ENCODE data around the gene HNRNPH1.
A peak's percentile ranks its signal among the peaks of the same experiment; 100 is the strongest.

HNRNPH1 gene

GRCh38 chr5:179608131-179608581, 15.3 kb downstream of the HNRNPH1 start:
- TF ChIP-seq POU2F2 (IDR thresholded peaks at IDR 0.05; ENCODE audit: low read depth, low read length) (no peak), POLR2AphosphoS5 (IDR thresholded peaks at IDR 0.05; ENCODE audit: low read depth, low read length) (peak; percentile 79)
- FAIRE-seq (no peak), DNase-seq (ENCODE audit: insufficient read length, low spot score) (no peak)

- FAIRE-seq (no peak), DNase-seq (ENCODE audit: insufficient read length, low spot score) (no peak)
- TF ChIP-seq SPI1 (IDR thresholded peaks at IDR 0.05; ENCODE audit: low read depth, low read length), result no peak
- TF ChIP-seq POU2F2 (IDR thresholded peaks at IDR 0.05; ENCODE audit: low read depth, low read length), result 0 out of 2 replicates have a peak, but pooled peaks have one; percentile 36
- TF ChIP-seq POLR2AphosphoS5 (IDR thresholded peaks at IDR 0.05; ENCODE audit: low read depth, low read length), result 0 out of 2 replicates have a peak, but pooled peaks have one; percentile 6
- peak; percentile 17; the same call in 1 of the 2 replicates for TF ChIP-seq POLR2A (IDR thresholded peaks at IDR 0.05; ENCODE audit: low read depth, low read length)
These were observed 16.1 kb downstream of the HNRNPH1 start for GRCh38 chr5:179607160-179607931.

DNA sequence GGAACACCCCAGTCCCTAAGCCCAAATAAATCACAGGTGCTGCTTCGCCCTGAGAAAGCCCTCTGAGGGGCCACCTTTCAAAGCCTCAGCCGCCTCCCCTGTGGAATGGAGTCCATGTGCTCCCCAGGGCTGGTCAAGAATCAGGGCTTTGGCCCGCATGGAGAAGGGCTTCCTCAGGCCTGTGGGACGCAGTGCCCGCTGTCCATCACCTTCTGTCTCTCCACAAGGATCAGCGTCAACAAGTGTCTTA, 16.6 kb downstream of the HNRNPH1 start:
- FAIRE-seq (no peak), DNase-seq (ENCODE audit: insufficient read length, low spot score) (no peak)
- TF ChIP-seq SPI1 (IDR thresholded peaks at IDR 0.05; ENCODE audit: low read depth, low read length), result no peak
- TF ChIP-seq PAX5 (IDR thresholded peaks at IDR 0.05; ENCODE audit: insufficient read depth, low read length, severe bottlenecking), result no peak
- no peak for TF ChIP-seq TAF1 (IDR thresholded peaks at IDR 0.05; ENCODE audit: low read depth, low read length)
- no peak for TF ChIP-seq POU2F2 (IDR thresholded peaks at IDR 0.05; ENCODE audit: low read depth, low read length)
- TF ChIP-seq POLR2A (IDR thresholded peaks at IDR 0.05; ENCODE audit: low read depth, low read length), result no peak
- no peak for TF ChIP-seq POLR2AphosphoS5 (IDR thresholded peaks at IDR 0.05; ENCODE audit: low read depth, low read length)

DNA sequence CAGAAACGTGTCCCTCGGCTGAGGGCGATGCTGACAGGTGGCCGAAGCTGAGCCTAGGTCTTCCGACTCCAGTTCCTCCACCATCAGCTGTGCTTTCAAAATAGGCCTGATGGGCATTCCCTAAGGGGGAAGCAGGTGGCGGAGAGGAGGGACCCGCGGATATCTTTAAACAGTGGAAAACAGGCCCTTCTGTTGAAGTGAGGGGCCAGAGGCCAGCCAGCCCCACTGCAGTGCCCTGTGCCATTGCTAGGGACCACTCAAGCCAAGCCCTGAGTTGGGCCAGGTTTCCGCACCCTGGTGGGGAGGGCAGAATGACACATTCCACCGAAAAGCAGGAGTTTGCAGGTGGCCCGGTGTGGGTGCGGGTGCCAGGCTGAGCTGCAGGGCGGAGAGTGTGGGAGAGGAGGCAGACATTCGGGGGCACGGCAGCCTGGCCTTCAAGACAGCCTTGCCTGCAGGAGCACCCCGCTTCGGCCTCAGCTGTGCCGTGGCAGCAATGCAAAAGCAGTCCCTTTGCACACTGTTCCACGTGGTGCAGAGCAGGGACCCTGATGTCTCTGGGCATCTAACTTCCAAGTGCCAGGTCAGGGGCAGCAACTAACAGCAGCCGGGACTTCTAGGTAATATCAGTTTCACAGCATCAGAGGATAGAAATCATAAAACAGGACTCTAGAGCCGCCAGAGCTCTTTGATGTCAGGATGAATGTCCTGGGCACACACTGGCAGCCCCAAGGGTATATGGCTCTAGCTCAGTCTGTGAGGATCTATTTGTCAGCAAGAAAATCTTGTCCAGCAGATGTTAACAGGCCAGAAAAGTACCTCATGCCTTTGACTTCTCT, 17.2 kb downstream of the HNRNPH1 start:
- DNase-seq (ENCODE audit: insufficient read length, low spot score) (no peak), FAIRE-seq (no peak)
- TF ChIP-seq POLR2A (IDR thresholded peaks at IDR 0.05; ENCODE audit: low read depth, low read length) (no peak), TAF1 (IDR thresholded peaks at IDR 0.05; ENCODE audit: low read depth, low read length) (no peak), SPI1 (IDR thresholded peaks at IDR 0.05; ENCODE audit: low read depth, low read length) (no peak), POU2F2 (IDR thresholded peaks at IDR 0.05; ENCODE audit: low read depth, low read length) (no peak), PAX5 (IDR thresholded peaks at IDR 0.05; ENCODE audit: insufficient read depth, low read length, severe bottlenecking) (no peak), POLR2AphosphoS5 (IDR thresholded peaks at IDR 0.05; ENCODE audit: low read depth, low read length) (no peak; the same call in 1 of the 2 replicates)

- no peak for TF ChIP-seq TAF1 (IDR thresholded peaks at IDR 0.05; ENCODE audit: low read depth, low read length)
- TF ChIP-seq SPI1 (IDR thresholded peaks at IDR 0.05; ENCODE audit: low read depth, low read length), result no peak
- no peak for TF ChIP-seq POLR2AphosphoS5 (IDR thresholded peaks at IDR 0.05; ENCODE audit: low read depth, low read length)
- no peak for TF ChIP-seq PAX5 (IDR thresholded peaks at IDR 0.05; ENCODE audit: insufficient read depth, low read length, severe bottlenecking)
- TF ChIP-seq POLR2A (IDR thresholded peaks at IDR 0.05; ENCODE audit: low read depth, low read length), result no peak
- TF ChIP-seq POU2F2 (IDR thresholded peaks at IDR 0.05; ENCODE audit: low read depth, low read length), result no peak
- no peak for DNase-seq (ENCODE audit: insufficient read length, low spot score)
- FAIRE-seq, result no peak
These were observed 18.2 kb downstream of the HNRNPH1 start for GRCh38 chr5:179605026-179605833.

DNA sequence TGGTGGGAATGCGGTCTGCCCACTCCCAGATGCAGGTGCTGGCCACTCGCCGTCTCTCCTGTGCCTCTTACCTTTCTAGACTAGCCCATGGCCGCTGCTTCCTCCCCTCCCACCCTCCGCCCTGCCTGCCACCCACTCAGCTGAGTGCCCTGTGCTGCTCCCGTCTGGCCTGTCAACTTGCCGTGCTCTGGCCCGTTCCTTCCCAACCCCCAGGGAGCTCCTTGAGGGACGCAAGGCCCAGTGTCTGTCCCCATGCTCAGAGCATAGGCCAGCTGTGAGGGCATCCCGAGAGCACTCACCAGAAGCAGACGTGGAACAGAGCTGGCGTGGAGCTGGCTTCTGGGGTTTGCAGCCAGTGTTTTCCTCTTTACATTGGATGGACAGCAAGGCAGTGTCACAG, 20.2 kb downstream of the HNRNPH1 start:
- DNase-seq (ENCODE audit: insufficient read length, low spot score), result no peak
- TF ChIP-seq SPI1 (IDR thresholded peaks at IDR 0.05; ENCODE audit: low read depth, low read length) (no peak), TAF1 (IDR thresholded peaks at IDR 0.05; ENCODE audit: low read depth, low read length) (no peak), POU2F2 (IDR thresholded peaks at IDR 0.05; ENCODE audit: low read depth, low read length) (no peak)
- no peak for FAIRE-seq

DNA sequence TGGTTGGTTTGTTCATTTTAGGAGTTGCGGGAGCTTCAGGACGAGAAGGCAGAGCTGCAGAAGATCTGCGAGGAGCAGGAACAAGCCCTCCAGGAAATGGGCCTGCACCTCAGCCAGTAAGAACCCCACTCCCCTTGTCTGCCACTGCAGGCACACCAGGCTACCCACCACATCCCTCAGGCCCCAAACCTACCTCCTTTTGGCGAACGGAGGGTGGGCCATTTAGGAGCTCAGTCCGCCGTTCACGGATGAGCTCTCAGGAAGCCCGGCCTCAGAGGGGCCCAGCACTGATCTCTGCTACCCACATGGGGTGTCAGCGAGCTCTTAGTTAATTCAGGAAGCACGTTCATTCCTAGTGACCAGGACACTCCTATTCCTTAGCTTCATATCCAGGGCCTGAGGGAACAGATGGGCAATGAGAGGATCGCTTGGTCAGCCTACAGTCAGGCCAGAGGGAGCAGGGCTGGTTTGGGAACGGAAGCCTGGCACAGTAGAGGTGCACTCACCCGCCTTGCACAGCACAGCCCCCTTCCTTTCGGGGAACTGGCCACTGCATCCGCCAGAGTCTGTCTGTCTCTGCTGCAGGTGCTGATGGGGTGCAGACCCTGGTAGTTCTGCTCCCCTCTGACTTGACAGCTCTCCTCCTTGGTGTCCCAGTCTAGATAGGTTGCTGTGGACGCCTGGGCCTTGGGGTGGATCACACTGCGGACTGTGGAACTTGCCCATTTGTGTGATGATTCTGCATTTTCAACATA, 21.4 kb downstream of the HNRNPH1 start:
- DNase-seq (ENCODE audit: insufficient read length, low spot score) (no peak), FAIRE-seq (no peak)
- no peak for TF ChIP-seq TAF1 (IDR thresholded peaks at IDR 0.05; ENCODE audit: low read depth, low read length)
- no peak for TF ChIP-seq POLR2AphosphoS5 (IDR thresholded peaks at IDR 0.05; ENCODE audit: low read depth, low read length)
- no peak for TF ChIP-seq PAX5 (IDR thresholded peaks at IDR 0.05; ENCODE audit: insufficient read depth, low read length, severe bottlenecking)
- no peak for TF ChIP-seq POU2F2 (IDR thresholded peaks at IDR 0.05; ENCODE audit: low read depth, low read length)
- no peak for TF ChIP-seq POLR2A (IDR thresholded peaks at IDR 0.05; ENCODE audit: low read depth, low read length)
- no peak for TF ChIP-seq SPI1 (IDR thresholded peaks at IDR 0.05; ENCODE audit: low read depth, low read length)

GRCh38 chr5:179599973-179600372, 23.5 kb downstream of the HNRNPH1 start:
- no peak for FAIRE-seq
- no peak for TF ChIP-seq TAF1 (IDR thresholded peaks at IDR 0.05; ENCODE audit: low read depth, low read length)
- no peak for TF ChIP-seq POU2F2 (IDR thresholded peaks at IDR 0.05; ENCODE audit: low read depth, low read length)
- TF ChIP-seq POLR2A (IDR thresholded peaks at IDR 0.05; ENCODE audit: low read depth, low read length), result no peak
- no peak for TF ChIP-seq SPI1 (IDR thresholded peaks at IDR 0.05; ENCODE audit: low read depth, low read length)
- TF ChIP-seq POLR2AphosphoS5 (IDR thresholded peaks at IDR 0.05; ENCODE audit: low read depth, low read length), result no peak
- TF ChIP-seq PAX5 (IDR thresholded peaks at IDR 0.05; ENCODE audit: insufficient read depth, low read length, severe bottlenecking), result no peak
- no peak for DNase-seq (ENCODE audit: insufficient read length, low spot score)

DNA sequence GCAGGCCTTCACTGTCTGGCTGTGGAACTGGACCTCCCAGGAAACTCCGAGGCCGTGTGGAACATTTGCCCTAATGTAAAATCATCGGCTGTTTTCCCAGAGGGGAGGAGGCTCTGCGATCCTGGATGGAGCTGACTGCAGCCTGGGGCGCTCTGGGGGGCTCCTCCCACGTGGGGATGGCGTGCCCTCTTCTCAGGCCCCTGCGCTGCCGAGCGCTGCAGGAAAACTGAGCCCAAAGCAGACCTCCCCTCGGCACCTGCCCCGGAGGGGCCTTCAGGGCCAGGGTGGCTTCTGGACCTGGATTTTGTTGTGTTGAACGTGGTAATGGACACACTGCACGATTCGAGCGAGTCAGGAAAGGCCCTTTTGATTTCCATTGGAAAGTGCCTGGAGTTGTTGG, 23.9 kb downstream of the HNRNPH1 start:
- DNase-seq (ENCODE audit: insufficient read length, low spot score) (no peak), FAIRE-seq (no peak)
- no peak for TF ChIP-seq POLR2AphosphoS5 (IDR thresholded peaks at IDR 0.05; ENCODE audit: low read depth, low read length)
- TF ChIP-seq SPI1 (IDR thresholded peaks at IDR 0.05; ENCODE audit: low read depth, low read length), result no peak
- TF ChIP-seq POLR2A (IDR thresholded peaks at IDR 0.05; ENCODE audit: low read depth, low read length), result no peak
- TF ChIP-seq POU2F2 (IDR thresholded peaks at IDR 0.05; ENCODE audit: low read depth, low read length), result no peak
- TF ChIP-seq TAF1 (IDR thresholded peaks at IDR 0.05; ENCODE audit: low read depth, low read length), result no peak
- no peak for TF ChIP-seq PAX5 (IDR thresholded peaks at IDR 0.05; ENCODE audit: insufficient read depth, low read length, severe bottlenecking)

Measured in GM12891 (cell line).